NOMO-1 (cell line): ENCODE results near the gene QSER1.
"Not testable (repeated sequence)": the region's sequence is repeated elsewhere in the genome, so short reads cannot be mapped to it uniquely, and the experiment has no call there.

Experiments used
- DNase-seq, 2 experiments: peaks; one replicate each; lab custom pipeline; 2025; ENCODE audit not compliant: unreplicated experiment in 2 of 2; lab: John Stamatoyannopoulos, UW

QSER1 gene

DNA sequence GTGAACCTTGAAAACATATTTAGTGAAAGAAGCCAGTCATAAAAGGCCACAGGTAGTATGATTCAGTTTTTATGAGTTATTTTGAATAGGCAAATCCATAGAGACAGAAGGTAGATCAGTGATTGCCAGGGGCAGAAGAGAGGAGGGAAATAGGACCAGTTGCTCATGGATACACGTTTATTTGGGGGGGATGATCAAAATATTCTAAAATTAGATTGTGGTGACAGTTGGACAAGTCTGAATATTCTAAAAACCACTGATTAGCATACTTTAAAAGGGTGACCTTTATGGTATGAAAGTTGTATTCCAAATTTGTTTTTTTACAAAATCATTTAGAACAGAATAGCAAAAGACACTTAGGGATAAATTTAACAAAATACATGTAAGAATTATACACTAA is 28.6 kb downstream of the QSER1 start:
- no peak for DNase-seq

DNA sequence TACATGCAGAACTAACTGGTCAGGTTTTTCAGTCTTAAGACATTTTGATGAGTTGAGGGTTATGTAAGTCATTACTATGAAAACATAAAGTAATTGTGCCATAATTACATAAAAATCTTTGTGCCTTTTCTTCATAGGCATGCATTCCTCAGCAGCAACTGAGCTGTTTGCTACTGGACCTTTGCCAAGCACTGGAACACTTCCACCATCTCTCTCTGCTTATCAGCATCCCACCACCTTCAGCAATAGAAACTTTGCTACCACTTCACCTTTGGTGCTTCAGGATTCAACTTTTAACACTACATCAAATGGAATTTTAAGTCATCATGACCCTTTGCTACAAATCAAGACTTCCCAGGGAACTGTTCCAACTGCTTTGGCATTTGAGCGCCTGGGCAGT is 39.0 kb downstream of the QSER1 start:
- DNase-seq: no peak

DNA sequence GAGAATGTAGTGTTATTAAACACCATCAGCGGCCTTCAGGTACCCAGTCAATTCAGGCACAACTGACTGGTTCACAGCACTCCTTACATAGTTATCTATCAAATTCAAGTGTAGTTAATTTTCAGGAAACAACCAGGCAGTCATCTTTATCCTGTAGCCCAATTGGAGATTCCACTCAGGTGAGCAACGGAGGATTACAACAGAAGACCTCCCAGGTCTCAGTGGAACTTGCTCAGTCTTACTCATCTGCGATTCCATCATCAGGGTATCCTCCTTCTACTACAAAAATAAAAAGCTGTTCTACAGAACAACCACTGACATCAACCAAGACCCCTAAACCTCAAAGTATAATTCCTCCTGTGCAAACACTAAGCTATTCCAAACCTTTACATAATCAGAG is 39.6 kb downstream of the QSER1 start:
- DNase-seq: no peak

- DNase-seq: peak in 1 of 2 experiments; percentile 5
These were observed 42.9 kb downstream of the QSER1 start for GRCh38 chr11:32935462-32936029.

DNA sequence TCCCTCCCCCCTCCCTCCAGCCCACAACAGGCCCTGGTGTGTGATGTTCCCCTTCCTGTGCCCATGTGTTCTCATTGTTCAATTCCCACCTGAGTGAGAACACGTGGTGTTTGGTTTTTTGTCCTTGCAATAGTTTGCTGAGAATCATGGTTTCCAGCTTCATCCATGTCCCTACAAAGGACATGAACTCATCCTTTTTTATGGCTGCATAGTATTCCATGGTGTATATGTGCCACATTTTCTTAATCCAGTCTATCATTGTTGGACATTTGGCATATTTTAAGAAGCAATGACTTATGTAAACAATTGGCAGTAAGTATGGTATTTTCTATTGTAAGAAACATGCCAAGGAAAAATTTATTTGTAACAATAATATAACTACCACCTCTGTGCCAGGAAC is 43.6 kb downstream of the QSER1 start:
- not testable (repeated sequence) for DNase-seq

GRCh38 chr11:32937283-32937682 is 44.7 kb downstream of the QSER1 start:
- not testable (repeated sequence) for DNase-seq

DNA sequence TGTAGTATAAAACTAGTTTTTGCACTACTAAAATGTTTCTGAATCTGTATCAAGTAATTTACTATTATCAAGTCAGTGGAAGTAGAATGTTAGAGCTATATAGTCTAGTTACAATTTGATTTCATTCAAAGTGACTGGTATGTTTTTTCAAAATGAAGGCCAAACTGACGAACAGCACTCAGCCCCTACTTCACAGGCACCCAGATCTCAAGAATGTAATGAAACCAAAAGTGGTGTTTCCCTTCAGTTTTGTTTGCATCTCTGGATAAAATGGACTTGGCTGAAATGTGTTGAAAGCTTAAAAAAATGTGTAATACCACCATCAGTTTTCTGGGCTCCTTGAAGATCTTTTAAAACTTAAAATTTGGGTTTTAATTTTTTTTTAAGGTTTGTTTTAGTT is 46.4 kb downstream of the QSER1 start:
- no peak for DNase-seq

DNA sequence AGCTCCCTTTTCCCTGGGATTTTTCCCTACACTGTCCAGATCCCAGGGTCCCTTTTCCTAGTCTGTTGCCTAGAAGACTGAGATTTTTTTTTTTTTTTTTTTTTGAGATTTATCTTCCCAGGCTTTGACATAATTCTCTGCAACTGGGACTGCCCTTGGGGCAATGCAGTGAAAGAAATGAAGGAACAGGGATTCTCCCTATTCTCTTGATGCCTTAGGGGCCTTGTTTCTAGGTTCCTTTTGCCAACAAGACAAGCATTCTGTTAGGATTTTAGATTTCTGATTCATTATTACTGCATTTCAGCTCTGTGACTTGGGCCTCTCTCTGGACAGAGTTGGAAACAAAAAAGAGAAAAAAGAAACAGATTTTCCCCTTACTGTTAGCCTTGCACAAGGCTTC is 47.3 kb downstream of the QSER1 start:
- DNase-seq: no peak

DNA sequence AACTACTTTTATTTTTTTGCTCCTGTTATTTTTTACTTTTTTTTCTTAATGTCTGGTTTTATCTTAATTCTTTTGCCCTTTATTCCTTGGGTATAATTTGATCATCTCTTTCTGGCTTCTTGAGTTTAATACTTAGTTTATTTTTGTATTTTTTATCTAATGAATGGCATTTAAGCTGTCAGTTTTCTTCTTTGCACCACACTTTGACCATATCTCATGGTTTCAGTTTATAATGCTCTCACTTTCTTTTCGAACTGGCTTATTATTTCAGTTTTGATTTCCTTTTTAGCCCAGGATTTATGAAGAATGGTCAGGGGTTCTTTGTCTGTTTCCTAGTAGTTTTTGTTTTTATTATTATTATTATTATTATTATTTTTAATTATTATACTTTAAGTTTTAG is 48.3 kb downstream of the QSER1 start:
- no peak for DNase-seq

DNA sequence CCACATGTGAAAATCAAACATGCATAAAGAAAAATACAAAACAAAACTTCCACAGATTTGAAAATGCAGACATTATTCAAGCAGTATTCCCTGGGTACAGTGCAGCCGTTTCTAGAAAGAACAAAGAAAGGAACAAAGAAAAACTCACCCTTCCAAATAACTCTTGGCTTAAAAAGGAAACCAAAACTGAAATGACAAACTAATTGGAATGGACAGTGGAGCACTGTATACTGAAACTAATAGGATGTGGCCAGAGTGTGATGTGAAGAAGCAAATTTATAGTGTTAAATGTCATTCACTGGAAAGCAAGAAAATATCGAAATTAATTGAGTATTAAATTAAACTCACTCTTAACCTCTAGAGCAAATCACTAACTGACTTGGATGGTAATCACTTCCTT is 55.4 kb downstream of the QSER1 start:
- no peak for DNase-seq

DNA sequence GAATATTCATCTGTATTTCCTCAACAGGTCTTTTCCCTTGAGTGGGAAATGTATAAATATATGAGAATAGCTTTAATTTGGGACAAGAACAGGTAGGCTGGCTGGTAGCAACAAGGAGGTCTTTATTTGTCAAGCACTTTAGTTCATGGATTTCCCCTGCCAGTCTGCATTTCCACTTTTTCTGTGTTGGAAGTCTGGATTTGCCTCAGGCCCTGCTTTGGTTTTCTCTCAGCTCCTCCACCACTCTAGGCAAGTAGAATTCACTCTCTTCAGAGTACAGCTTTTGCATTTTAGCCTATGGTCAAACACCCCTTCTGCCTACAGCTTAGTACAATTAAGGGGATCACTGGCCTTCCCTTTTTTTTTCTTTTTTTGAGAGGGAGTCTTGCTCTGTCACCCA is 57.1 kb downstream of the QSER1 start:
- no peak for DNase-seq

- DNase-seq: no peak
These were observed 59.8 kb downstream of the QSER1 start for GRCh38 chr11:32952421-32952820.

DNA sequence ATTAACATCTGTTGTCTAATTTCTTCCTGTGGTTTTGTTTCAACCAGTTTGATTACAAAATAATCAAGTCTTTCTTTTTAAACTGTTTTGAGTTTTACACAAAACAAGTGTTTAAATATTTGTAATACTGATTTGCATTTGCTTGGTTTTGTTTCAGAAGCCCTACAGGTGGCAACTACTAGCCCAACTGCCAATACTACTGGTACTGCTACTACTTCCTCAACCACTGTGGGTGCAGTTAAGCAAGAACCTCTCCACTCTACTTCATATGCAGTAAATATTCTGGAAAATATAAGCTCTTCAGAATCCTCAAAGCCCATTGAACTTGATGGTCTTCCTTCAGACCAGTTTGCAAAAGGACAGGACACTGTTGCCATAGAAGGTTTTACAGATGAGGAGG is 61.1 kb downstream of the QSER1 start:
- DNase-seq: no peak

- DNase-seq: peak; percentile 22 to 70
These were observed 68.0 kb downstream of the QSER1 start for GRCh38 chr11:32960553-32961164.

DNA sequence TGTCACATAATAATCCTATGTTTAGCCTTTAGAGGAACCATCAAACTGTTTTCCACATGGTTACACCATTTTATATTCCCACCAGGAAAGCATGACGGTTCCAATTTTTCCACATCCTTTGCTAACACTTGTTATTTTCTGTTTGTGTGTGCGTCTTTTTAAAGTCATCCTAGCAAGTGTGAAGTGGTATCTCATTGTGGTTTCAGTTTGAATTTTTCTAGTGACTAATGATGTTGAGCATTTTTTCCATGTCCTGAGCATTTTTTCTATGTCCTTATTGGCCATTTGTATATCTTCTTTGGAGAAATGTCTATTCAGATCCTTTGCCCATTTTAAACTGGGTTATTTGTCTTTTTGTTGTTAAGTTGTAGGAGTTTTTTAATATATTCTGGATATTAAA is 69.4 kb downstream of the QSER1 start:
- no peak for DNase-seq

DNA sequence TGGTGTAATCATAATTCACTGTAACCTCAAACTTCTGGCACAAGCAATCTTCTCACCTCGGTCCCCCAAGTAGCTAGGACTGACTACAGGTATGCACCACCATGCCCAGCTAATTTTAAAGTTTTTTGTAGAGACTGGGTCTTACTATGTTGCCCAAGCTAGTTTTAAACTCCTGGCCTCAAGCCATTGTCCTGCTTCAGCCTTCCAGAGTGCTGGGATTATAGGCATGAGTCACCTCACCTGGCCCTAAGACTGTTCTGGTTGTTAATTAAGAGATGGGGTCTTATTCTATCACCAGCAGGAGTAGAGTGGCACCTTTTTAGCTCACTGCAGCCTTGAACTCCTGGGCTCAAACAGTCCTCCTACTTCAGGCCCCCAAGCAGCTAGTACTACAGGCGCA is 71.1 kb downstream of the QSER1 start:
- DNase-seq: no peak

DNA sequence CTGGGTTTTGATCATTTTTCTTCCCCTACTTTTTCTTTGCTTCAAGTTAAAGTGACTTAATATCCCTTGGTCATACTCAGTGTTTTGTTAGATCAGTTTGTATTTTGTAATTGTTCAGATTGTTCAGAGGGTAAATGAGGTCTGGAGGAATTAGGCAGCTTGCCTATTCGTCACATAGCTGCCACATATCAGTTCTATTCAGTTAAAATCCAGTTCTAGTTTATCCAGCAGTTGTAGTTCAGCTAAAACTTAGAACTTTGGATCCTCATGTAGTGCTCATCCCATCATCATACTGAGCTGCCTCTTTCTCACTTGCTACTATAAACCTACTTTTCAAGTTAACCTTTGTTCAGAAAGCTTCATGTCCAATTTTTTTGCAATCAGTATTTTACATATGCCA is 75.9 kb downstream of the QSER1 start:
- no peak for DNase-seq

DNA sequence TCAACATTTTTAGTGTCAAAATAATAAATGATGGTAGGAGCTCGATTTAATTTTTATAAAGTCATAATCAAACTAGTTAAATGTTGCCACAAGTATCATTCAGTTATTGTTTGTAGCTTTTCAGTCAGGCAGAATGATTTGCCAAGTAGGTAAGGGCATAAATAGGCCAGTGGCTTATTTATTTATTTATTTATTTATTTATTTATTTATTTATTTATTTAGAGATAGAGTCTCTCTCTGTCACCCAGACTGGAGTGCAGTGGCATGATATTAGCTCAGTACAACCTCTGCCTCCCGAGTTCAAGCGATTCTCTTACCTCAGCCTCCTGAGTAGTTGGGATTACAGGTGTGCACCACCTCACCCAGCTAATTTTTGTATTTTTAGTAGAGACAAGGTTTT is 79.6 kb downstream of the QSER1 start:
- DNase-seq: not testable (repeated sequence)

DNA sequence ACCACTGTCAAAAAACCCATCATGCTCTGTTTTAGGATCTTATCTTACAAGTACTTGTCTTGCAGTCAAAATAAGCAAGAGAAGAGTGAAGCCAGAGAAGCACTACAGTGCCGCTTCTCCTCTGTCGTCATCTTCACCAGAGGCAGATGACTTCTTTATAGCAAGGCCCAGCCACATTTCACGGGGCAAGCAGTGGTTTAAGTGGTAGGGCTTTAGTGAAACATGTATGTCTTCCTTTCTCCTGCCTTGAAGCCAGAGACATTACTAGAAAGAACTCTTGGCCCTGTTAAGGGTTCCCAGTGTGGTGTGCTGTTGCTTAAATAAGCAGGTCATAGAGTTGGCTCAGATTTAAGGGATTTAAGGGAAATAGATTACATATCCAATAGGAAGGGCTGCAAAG is 80.2 kb downstream of the QSER1 start:
- no peak for DNase-seq

DNA sequence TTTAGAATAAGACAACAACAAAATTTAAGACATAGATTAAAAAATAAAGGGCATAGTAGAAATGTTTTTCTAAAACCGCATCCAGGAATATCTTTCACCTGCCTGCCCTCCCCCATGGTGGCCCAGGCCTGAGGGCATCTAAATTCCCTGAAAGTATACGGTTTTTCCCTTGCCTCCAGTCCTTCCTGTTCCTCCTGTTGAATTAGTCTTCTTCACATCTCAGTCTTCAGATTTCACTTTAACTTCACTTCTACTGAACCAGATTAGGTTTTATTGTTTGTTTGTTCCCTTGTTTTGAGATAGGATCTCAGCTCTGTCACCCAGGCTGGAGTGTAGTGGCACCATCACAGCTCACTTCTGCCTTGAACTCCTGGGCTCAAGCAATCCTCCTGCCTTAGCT is 90.0 kb downstream of the QSER1 start:
- no peak for DNase-seq

- DNase-seq: no peak
These were observed 90.9 kb downstream of the QSER1 start for GRCh38 chr11:32983506-32983905.

GRCh38 chr11:32985600-32985999 is 93.0 kb downstream of the QSER1 start:
- no peak for DNase-seq

DNA sequence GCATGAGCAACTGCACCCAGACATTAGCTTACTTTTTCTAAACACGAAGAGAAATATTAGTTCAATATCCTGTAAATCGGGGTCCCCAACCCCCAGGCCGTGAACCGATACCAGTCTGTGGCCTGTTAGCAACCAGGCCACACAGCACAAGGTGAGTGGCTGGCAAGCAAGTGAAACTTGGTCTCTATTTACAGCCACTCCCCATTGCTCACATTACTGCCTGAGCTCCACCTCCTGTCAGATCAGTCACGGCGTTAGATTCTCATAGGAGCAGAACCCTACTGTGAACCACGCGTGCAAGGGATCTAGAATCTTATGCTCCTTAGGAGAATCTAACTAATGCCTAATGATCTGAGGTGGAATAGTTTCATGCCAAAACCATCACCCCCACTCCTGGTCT is 95.2 kb downstream of the QSER1 start:
- no peak for DNase-seq
